HUES64 (cell line): ENCODE data around the gene SAMD10.
A peak's percentile ranks its signal among the peaks of the same experiment; 100 is the strongest.
"Not testable (repeated sequence)": the region's sequence is repeated elsewhere in the genome, so short reads cannot be mapped to it uniquely, and the experiment has no call there.

Experiments used
- H3K27ac ChIP-seq: 2 replicates; pipeline ENCODE4 v1.7.0; 2013; ENCODE audit warnings: low read depth, low read length, inconsistent platforms
- H3K27me3 ChIP-seq: 2 replicates; pipeline ENCODE4 v1.6.1; 2013; ENCODE audit warnings: mild to moderate bottlenecking, low read length; ENCODE audit not compliant: insufficient read depth
- H3K36me3 ChIP-seq: 2 replicates; pipeline ENCODE4 v1.6.1; 2013; ENCODE audit warnings: mild to moderate bottlenecking, low read length; ENCODE audit not compliant: insufficient read depth
- H3K4me1 ChIP-seq: 2 replicates; pipeline ENCODE4 v1.6.1; 2013; ENCODE audit warnings: mild to moderate bottlenecking, low read length, moderate library complexity; ENCODE audit not compliant: insufficient read depth
- H3K4me3 ChIP-seq: 2 replicates; pipeline ENCODE4 v1.5.1; 2013; ENCODE audit warnings: mild to moderate bottlenecking, low read length, moderate library complexity
- H3K9ac ChIP-seq: 2 replicates; pipeline ENCODE4 v1.6.1; 2013; ENCODE audit warnings: mild to moderate bottlenecking, low read depth, low read length
- H3K9me3 ChIP-seq: 2 replicates; pipeline ENCODE4 v1.6.1; 2013; ENCODE audit warnings: low read depth, low read length; ENCODE audit not compliant: insufficient read depth
- WGBS: fragments of 150-250, 120-280 bp; methylation state at CpG from one replicate; pipeline ENCODE4 v1.1.7; 2013; ENCODE audit warnings: missing lambda C conversion rate; 5-methylcytosine and 5-hydroxymethylcytosine counted together

The SAMD10 gene

GRCh38 chr20:63973160-63973479 lies 6.3 kb downstream of the SAMD10 start:
- 84% methylated on average over 3 of the region's 3 CpGs for WGBS
- peaks cover 5% of the 10 kb centered on the region for H3K9me3 ChIP-seq

GRCh38 chr20:63972312-63973159 lies 6.9 kb downstream of the SAMD10 start:
- peaks cover 11% of the 10 kb centered on the region for H3K27me3 ChIP-seq

More at GRCh38 chr20:63973160-63973479, 6.3 kb downstream of the SAMD10 start:
- Histone ChIP-seq H3K36me3 (peaks cover 2% of the 10 kb centered on the region; the same call in 1 of the 2 replicates), H3K27ac (no peak overlapping the region), H3K9ac (no peak overlapping the region), H3K27me3 (peaks cover 17% of the 10 kb centered on the region), H3K4me3 (no peak overlapping the region), H3K4me1 (peaks cover 4% of the 10 kb centered on the region)

GRCh38 chr20:63971960-63972311 lies 7.5 kb downstream of the SAMD10 start:
- not testable (repeated sequence) for H3K27ac ChIP-seq, H3K9ac ChIP-seq, H3K4me3 ChIP-seq, H3K4me1 ChIP-seq
- H3K9me3 ChIP-seq, result peaks cover 17% of the 10 kb centered on the region
- H3K36me3 ChIP-seq, result peaks cover 14% of the 10 kb centered on the region
- WGBS, result 90% methylated on average over 9 of the region's 10 CpGs
- peaks cover 11% of the 10 kb centered on the region for H3K27me3 ChIP-seq

More at GRCh38 chr20:63972312-63973159, 6.9 kb downstream of the SAMD10 start:
- Histone ChIP-seq H3K4me3 (no peak overlapping the region), H3K4me1 (peaks cover 4% of the 10 kb centered on the region), H3K27ac (no peak overlapping the region), H3K9ac (no peak overlapping the region), H3K36me3 (peaks cover 8% of the 10 kb centered on the region), H3K9me3 (peaks cover 11% of the 10 kb centered on the region)
- WGBS, result 82% methylated on average over 18 of the region's 18 CpGs

- Histone ChIP-seq H3K4me3 (no peak overlapping the region), H3K9me3 (peaks cover 26% of the 10 kb centered on the region), H3K27me3 (peaks cover 11% of the 10 kb centered on the region), H3K4me1 (peaks cover 4% of the 10 kb centered on the region), H3K9ac (no peak overlapping the region), H3K36me3 (peaks cover 24% of the 10 kb centered on the region), H3K27ac (no peak overlapping the region)
- 88% methylated on average over 5 of the region's 5 CpGs for WGBS
These were observed 8.6 kb downstream of the SAMD10 start for GRCh38 chr20:63970714-63971431.

- WGBS, result 5% methylated on average over 47 of the region's 73 CpGs
- H3K36me3 ChIP-seq, result peaks cover 24% of the 10 kb centered on the region
- H3K4me3 ChIP-seq, result peak within 1 kb of the TSS; percentile 76
- peaks cover 4% of the 10 kb centered on the region for H3K4me1 ChIP-seq
- H3K9me3 ChIP-seq, result peaks cover 26% of the 10 kb centered on the region
- peak within 1 kb of the TSS; percentile 95 for H3K9ac ChIP-seq
- H3K27ac ChIP-seq, result peak within 1 kb of the TSS; percentile 58; the same call in 1 of the 2 replicates
- peaks cover 11% of the 10 kb centered on the region for H3K27me3 ChIP-seq
These were observed 9.4 kb downstream of the SAMD10 start, which contains the start of gene ZNF512B for GRCh38 chr20:63969838-63970713. TSS of gene ZNF512B (minus strand) at chr20:63969930. CDS start at chr20:63967950, 1,980 bp downstream.

GRCh38 chr20:63968928-63969760 lies 10.3 kb downstream of the SAMD10 start:
- H3K9ac ChIP-seq, result peak overlapping the region; percentile 95
- H3K36me3 ChIP-seq, result peaks cover 29% of the 10 kb centered on the region
- peaks cover 32% of the 10 kb centered on the region for H3K9me3 ChIP-seq
- H3K4me3 ChIP-seq, result peak overlapping the region; percentile 76
- peaks cover 4% of the 10 kb centered on the region for H3K4me1 ChIP-seq
- peaks cover 11% of the 10 kb centered on the region for H3K27me3 ChIP-seq
- 2% methylated on average over 68 of the region's 70 CpGs for WGBS
- peak overlapping the region; percentile 58; the same call in 1 of the 2 replicates for H3K27ac ChIP-seq

GRCh38 chr20:63968136-63968927 lies 11.1 kb downstream of the SAMD10 start:
- peaks cover 37% of the 10 kb centered on the region for H3K36me3 ChIP-seq
- H3K4me1 ChIP-seq, result peaks cover 4% of the 10 kb centered on the region
- no peak overlapping the region for H3K27ac ChIP-seq
- peaks cover 38% of the 10 kb centered on the region for H3K9me3 ChIP-seq
- peak overlapping the region; percentile 95; the same call in 1 of the 2 replicates for H3K9ac ChIP-seq
- peak overlapping the region; percentile 76 for H3K4me3 ChIP-seq
- H3K27me3 ChIP-seq, result peaks cover 11% of the 10 kb centered on the region
- WGBS, result 90% methylated on average over 14 of the region's 14 CpGs

- peaks cover 11% of the 10 kb centered on the region for H3K27me3 ChIP-seq
- H3K36me3 ChIP-seq, result peaks cover 45% of the 10 kb centered on the region
- H3K4me1 ChIP-seq, result peaks cover 4% of the 10 kb centered on the region
- peaks cover 38% of the 10 kb centered on the region for H3K9me3 ChIP-seq
- H3K4me3 ChIP-seq, result no peak overlapping the region; the same call in 1 of the 2 replicates
- H3K9ac ChIP-seq, result no peak overlapping the region
- 93% methylated on average over 28 of the region's 28 CpGs for WGBS
- no peak overlapping the region for H3K27ac ChIP-seq
These were observed 11.9 kb downstream of the SAMD10 start for GRCh38 chr20:63967330-63968135.

- peaks cover 51% of the 10 kb centered on the region for H3K36me3 ChIP-seq
- H3K9me3 ChIP-seq, result peaks cover 38% of the 10 kb centered on the region
- H3K27me3 ChIP-seq, result peaks cover 11% of the 10 kb centered on the region
- no peak overlapping the region for H3K4me3 ChIP-seq
- no peak overlapping the region for H3K27ac ChIP-seq
- 96% methylated on average over 13 of the region's 13 CpGs for WGBS
- H3K9ac ChIP-seq, result no peak overlapping the region
- peaks cover 4% of the 10 kb centered on the region for H3K4me1 ChIP-seq
These were observed 12.5 kb downstream of the SAMD10 start for GRCh38 chr20:63966944-63967322.
